Fibroblast of skin of scalp (primary cell): Measurements from ENCODE around the gene RNF17.
"Not testable (repeated sequence)": the region's sequence is repeated elsewhere in the genome, so short reads cannot be mapped to it uniquely, and the experiment has no call there.

Source experiments
- DNase-seq: peaks from one replicate; pipeline ENCODE4 v3.0.0-alpha.2; 2013

The RNF17 gene

DNA sequence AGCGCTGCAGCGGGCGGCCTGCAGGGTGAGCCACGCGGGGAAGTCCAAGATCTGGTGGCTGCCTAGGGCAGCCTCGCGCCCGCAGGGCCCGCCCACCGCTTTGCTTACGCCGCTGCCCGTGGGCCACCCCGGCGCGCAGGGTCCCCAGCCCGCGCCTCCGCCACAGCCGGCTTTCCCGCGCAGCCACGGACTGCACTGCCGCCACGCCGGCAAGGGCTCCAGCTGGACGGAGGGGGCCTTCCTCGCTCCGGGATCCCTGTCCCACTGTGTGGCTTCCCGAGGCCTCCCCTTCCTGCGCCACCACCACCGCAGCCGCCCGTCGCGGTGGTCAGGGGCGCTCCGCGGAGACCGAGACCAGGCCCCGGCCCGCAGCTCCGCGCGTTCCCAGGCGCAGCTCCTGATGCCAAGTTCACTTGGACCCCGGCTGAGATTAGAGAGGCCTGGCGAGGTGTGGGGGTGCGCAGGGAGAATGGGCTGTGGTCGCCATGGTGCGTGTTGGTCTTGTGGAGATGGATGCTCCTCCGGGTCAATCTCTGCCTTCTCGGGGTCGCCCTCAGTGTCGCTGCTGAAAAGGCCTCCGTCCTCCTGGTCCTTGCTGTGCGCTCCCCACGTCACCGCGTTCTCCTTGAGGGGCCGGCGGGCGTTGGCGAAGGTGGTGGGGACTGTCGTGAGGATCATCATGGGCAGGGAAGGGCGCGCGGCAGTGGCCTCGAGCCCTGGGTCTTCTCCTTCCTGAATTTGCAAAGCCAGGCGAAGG, 17.9 kb upstream of the RNF17 start:
- no peak for DNase-seq

DNA sequence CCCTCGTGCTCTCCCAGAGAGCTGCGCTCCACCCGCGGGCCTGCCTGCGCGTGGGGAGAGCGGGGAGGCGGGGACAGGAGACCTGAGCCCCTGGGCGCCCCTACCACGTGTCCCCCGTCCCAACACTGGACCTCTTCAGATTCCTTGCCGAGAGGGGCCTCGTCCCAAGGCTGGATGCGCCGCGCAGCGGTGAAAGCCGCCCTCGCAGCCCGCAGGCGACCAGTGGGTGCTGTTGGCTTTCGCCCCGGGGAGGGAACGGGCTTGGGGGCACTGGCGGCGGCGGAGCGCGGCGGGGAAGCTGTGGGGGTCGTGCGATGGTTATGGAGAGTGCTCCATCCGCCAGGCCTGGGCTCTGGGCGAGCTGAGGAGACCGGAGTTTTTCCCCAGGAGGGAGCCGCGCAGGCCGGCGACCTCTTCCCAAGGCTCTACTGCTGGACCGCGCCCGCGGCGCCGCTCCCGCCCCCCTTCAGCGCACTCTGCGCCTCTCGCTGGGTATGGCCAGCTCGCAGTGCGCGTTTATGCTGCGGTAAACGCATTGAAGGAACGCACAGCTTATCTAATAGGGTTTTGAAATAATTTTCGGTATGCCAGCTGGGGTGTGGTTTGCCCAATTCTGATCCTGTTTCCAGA, 17.2 kb upstream of the RNF17 start:
- DNase-seq: no peak

- no peak for DNase-seq
Observed at GRCh38 chr13:24747248-24748060, 16.5 kb upstream of the RNF17 start.

DNA sequence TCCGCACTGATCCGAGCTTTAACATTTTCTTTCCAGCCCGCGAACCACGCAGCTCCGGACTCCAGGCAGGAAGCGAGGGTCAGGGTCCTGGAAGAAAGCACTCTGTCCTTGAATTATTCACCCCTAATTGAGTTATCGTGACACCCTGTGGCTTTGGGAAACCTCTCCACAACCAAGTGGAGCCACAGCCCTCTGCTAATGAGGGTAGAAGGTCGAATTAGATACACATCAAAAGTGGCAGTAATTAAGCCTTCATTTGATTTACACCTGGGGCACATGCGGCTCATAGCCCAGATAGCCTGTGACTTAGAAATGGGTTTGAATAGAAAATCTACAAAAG, 15.9 kb upstream of the RNF17 start:
- DNase-seq: no peak

GRCh38 chr13:24759197-24759596, 4.8 kb upstream of the RNF17 start:
- DNase-seq: no peak

- DNase-seq: no peak
Observed at GRCh38 chr13:24764276-24764630, 284 bp downstream of the RNF17 start.

DNA sequence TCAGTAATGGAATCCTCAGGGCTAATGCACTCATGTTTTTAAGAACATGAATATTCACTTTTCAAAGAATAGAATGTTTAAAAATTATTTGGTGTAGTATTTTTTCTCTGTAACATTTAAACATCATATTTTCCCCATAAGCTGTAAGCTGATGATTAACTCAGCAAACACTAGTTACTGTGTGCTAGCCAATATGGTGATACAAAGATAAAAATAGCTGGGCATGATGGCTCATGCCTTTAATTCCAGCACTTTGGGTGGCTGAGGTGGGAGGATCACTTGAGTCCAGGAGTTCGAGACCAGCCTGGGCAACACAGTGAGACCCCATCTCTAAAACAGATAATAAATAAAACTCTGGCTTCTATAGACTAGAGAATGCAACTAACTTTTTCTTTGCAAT, 13.2 kb downstream of the RNF17 start:
- no peak for DNase-seq

DNA sequence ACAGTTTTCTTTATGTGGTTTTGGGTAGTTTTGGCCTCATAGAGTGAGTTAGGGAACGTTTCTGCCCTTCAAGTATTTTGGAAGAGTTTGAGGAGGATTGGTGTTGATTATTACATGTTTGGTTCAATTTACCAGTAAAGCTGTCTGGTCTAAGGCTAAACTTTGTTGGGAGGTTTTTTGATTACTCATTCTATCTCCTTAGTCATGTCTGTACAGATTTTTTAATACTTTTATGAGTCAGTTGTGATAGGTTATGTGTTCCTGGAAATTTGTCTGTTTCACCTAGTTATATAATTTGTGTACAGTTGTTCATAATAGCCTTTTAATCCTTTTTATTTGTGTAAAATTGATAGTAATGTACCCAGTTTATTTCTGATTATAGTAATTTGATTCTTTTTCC, 20.4 kb downstream of the RNF17 start:
- DNase-seq: no peak

DNA sequence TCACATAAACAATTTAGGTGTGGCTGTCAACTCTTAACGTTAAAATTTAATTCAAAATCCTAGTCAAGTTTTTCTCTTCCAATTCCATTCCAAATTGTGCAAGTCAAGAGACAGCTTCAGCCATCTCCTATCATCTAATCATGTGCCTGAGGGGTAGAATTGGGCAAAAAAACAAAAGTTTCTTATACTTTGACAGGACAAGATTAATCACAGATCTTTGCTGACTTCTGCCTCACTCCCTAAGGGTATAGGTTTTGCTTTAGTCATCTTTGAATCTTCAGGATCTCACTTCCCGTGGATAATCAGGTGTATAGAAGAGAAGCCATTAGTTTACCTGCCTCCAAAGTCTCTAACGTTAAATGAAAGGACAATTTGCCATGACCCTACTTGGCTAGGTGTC, 24.6 kb downstream of the RNF17 start:
- DNase-seq: no peak

DNA sequence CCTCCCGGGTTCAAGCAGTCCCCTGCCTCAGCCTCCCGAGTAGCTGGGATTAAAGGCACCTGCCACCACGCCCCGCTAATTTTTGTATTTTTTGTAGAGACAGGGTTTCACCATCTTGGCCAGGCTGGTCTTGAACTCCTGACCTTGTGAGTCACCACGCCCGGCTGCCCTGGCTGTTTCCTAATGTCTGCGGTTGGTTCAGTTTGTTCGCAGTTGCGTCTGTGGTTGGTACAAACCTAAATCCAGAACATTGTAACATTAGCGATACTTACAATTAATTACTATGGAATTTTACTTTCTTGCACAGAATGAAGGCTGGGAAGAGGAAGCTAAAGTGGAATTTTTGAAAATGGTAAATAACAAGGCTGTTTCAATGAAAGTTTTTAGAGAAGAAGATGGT, 38.1 kb downstream of the RNF17 start:
- no peak for DNase-seq

GRCh38 chr13:24821207-24821606, 57.2 kb downstream of the RNF17 start:
- no peak for DNase-seq

GRCh38 chr13:24822640-24823039, 58.7 kb downstream of the RNF17 start:
- DNase-seq: no peak

DNA sequence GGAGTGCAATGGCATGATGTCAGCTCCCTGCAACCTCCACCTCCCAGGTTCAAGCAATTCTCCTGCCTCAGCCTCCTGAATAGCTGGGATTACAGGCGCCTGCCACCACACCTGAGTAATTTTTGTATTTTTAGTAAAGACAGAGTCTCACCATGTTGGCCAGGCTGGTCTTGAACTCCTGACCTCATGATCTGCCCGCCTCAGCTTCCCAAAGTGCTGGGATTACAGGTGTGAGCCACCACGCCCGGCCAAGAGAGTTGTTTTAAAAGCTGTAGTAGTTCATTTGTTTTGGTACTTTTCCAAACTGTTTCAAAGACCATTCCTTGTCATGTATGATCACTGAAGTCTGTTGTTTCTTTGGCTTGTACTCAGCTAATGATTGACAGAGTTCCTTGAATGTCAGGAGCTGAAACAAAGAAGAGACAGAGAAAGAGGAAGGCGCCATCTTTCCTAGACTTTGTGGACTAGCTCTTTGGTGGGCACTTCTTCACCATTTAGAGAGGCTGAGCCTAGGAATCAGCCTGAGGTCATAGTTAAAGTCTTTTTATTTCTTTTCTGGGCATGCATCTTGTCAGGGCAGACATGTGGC, 59.2 kb downstream of the RNF17 start:
- DNase-seq: not testable (repeated sequence)

DNA sequence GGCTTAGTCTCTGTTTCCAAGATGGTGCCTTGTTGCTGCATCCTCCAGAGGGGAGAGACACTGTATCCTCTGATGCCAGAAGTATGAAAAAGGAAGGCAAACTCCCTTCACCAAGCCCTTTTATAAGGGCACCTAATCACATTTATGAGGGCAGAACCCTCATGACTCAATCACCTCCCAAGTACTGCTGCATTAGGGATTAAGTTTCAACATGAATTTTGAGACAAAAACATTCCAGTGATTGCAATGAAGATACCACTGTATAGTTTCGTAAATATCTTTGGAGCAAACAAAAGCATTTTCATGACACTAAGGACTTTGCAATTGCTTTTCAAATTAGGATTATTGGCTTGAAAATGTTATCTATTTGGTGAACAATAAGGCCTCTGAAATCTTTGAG, 63.8 kb downstream of the RNF17 start:
- no peak for DNase-seq

DNA sequence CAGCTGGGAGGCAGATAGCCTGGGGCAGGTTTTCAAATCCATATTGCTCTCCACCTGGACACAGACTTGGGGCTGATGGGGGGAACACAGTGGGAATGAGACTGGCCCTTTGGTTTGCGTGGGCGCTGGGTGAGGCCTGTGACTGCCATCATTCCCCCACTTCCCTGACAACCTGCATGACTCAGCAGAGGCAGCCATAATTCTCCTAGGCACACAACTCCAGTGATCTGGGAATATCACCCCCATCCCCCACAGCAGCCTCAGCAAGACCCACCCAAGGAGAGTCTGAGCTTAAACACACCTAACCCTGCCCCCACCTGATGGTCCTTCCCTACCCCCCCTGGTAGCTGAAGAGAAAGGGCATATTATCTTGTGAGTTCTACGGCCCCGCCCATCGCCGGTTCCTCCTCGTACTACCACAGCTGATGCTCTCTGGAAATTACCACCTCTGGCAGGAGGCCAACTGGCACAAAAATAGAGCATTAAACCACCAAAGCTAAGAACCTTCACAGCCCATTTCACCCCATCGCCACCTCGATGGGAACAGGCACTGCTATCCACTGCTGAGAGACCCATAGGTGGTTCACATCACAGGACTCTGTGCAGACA, 71.0 kb downstream of the RNF17 start:
- no peak for DNase-seq

- DNase-seq: not testable (repeated sequence)
Observed at GRCh38 chr13:24837528-24837927, 73.6 kb downstream of the RNF17 start.

DNA sequence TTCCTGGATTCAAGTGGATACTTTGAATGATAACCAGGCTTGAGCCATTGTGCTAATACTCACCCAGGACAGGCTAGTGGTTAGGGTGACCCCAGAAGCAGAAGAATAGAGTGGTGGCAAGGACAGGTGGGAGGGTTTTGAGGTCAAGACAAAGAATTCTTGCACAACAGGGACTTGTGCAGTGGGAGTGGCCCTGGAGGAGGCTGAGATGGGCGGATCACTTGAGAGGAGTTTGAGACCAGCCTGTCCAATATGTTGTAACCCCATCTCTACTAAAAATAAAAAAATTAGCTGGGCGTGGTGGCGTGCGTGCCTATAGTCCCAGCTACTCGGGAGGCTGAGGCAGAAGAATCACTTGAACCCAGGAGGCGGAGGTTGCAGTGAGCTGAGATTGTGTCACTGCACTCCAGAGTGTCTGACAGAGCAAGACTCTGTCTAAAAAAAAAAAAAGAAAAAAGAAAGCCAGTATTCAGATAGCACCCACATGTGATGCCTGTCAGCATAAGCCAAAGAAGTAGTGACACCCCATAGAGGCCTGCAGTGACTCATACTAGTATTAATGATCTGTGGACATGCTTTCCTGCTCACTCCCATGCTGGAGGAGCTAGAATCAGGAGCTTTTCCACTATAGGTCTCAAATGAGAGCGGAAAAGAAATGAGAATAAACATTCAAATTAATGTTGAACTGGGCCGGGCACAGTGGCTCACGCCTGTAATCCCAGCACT, 78.7 kb downstream of the RNF17 start:
- no peak for DNase-seq

DNA sequence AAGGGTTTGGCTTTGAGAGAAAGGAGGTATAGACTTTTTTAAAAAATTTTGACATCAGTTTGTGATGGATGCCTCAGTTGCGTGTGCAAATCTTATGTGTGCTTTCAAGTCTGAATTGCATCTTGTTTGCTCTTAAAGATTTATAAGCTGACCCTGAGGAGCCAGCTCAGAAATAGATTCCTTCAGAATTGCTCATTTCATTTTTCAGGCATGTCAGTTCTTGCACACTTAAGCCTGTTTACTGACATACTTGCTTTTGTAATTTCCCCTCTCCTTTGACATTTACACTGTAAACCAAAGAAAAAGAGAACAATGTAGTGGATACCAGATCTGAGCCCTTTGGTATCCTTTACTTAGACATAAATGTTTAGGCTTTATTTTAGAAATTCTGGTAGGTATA, 87.6 kb downstream of the RNF17 start:
- DNase-seq: no peak

- DNase-seq: no peak
Observed at GRCh38 chr13:24854311-24854710, 90.3 kb downstream of the RNF17 start.

GRCh38 chr13:24858953-24859352, 95.0 kb downstream of the RNF17 start:
- DNase-seq: no peak

- DNase-seq: no peak
Observed at GRCh38 chr13:24860770-24861169, 96.8 kb downstream of the RNF17 start.

- no peak for DNase-seq
Observed at GRCh38 chr13:24861617-24862362, 97.8 kb downstream of the RNF17 start.
